Erythroblast (primary cell): ENCODE measurements around the gene SPN.

Experiments
- GATA1 ChIP-seq: IDR thresholded peaks from 2 replicates; pipeline ENCODE4 v1.6.1; 2011; ENCODE audit warnings: low read depth, mild to moderate bottlenecking, control low read depth, low read length, moderate library complexity
- POLR2A ChIP-seq: IDR thresholded peaks from 2 replicates; pipeline ENCODE4 v1.6.1; 2011; ENCODE audit warnings: mild to moderate bottlenecking, low read length

DNA sequence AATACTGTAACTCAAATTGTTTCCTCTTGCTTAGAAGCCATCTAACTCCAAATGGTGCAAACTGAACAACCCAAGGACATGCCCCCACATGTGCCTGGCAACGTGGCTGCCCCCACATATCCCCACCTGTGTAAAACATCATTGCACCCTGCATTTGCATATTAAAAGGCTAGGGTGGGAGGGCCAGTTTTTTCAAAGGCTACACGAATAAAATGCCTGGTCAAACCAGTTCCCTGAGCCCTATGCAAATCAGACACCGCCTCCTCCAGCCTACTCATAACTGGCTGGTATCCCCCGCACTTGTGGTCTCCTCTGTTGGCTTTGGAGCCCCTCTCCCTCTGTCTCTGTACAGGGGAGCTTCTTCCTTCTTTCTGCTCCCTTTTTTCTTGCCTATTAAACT is 56.0 kb downstream of the SPN start:
- no peak for TF ChIP-seq POLR2A
- TF ChIP-seq GATA1 = no peak
